HAP-1 (cell line): Measurements from ENCODE around the gene PDZD2.
A peak's percentile ranks its signal among the peaks of the same experiment; 100 is the strongest.

Experiments
- DNase-seq, 2 experiments: peaks; one replicate each; pipeline ENCODE4 v3.0.0-alpha.2; 2016 to 2020; ENCODE audit warnings: low spot score in 2 of 2
- H3K27me3 ChIP-seq: fragments of 250-450 bp; sonication (Bioruptor Pico); 2 replicates; pipeline ENCODE4 v1.5.1; 2020; ENCODE audit warnings: low read depth, mild to moderate bottlenecking, moderate library complexity
- H3K36me3 ChIP-seq: fragments of 250-450 bp; sonication (Bioruptor Pico); replicated peaks from 2 replicates; pipeline ENCODE4 v1.5.1; 2020; ENCODE audit warnings: mild to moderate bottlenecking
- H3K4me1 ChIP-seq: fragments of 250-450 bp; sonication (Bioruptor Pico); 2 replicates; pipeline ENCODE4 v1.5.1; 2020; ENCODE audit warnings: mild to moderate bottlenecking
- H3K4me3 ChIP-seq: fragments of 250-450 bp; sonication (Bioruptor Pico); 2 replicates; pipeline ENCODE4 v1.5.1; 2020; ENCODE audit warnings: mild to moderate bottlenecking, moderate library complexity
- H3K9me3 ChIP-seq: fragments of 250-450 bp; sonication (Bioruptor Pico); 2 replicates; pipeline ENCODE4 v1.5.1; 2020; ENCODE audit warnings: mild to moderate bottlenecking, moderate library complexity
- in situ Hi-C: fragments of 300-500 bp; cut with MboI; formaldehyde crosslinking; loops from 3 replicates; pipeline ENCODE4 v1.14.3; 2020; ENCODE audit warnings: low sequenced_read_pairs, inconsistent platforms, mixed read lengths

The PDZD2 gene

DNA sequence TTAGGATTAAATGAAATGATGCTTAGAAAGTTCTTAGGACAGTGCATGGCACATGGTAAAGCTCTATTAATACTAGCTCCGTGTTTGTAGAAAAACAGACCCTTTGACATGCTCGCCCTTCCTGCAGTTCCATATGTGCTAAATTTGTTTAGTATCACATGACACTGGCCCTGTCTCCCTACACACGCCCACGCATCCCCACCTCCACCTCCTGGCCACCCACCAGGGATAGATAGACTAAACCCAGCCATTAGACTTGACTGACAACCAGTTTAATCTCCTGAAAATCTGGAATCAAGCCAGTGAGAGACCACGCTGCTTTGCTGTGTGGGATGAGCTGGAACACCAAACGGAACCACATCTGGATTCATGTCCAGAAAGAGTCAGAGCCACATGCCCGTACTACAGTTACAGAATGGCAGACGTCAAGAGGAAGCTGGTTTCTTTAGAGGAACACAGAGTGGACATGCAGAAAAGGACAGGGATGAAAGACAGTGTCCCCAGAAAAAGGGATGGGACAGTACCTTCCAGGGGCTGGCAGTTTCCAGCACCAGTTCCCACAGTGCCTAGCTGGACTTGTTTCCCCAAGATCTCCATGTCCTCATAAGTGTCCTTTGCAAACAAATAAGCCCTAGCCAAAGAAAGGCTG is 186.1 kb downstream of the PDZD2 start:
- Histone ChIP-seq H3K4me3 (no peak overlapping the region), H3K36me3 (no peaks in the 10 kb centered on the region), H3K4me1 (peaks cover 4% of the 10 kb centered on the region; the same call in 1 of the 2 replicates), H3K27me3 (no peaks in the 10 kb centered on the region), H3K9me3 (peaks cover 3% of the 10 kb centered on the region; the same call in 1 of the 2 replicates)
- in situ Hi-C loops: loop anchor here (5.0 kb wide), 1 partner anchor 257 kb away; no protein-coding TSS in a partner anchor
- DNase-seq: no peak

DNA sequence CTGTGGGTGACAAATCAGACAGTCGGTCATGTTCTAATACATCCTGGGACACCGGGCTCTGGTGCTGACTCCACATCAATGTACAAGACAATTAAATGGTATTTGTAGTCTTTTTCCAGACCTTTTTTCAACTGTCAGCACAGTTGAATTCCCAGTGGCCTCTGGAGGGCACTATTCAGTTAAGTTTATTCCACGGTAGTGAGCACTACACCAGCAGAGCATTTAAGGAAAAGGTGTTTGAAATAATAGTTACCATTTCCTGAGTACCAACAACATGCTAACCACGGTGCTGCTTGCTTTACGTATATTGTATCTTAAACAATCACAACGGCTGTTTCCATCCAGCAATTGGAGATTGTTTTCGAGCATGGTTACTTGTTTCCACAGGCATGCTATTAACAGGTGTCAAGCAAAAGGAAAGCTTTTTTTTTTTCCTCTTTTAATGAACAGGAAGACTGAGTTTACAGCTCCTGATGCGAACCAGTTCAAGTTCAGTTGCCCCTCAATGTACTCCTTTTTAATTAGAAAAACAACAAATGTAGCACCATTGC is 186.7 kb downstream of the PDZD2 start:
- H3K4me3 ChIP-seq: no peak overlapping the region
- in situ Hi-C loops: no loop called here
- peaks cover 3% of the 10 kb centered on the region for H3K9me3 ChIP-seq
- no peaks in the 10 kb centered on the region; the same call in 1 of the 2 replicates for H3K4me1 ChIP-seq
- no peaks in the 10 kb centered on the region for H3K27me3 ChIP-seq
- H3K36me3 ChIP-seq: no peaks in the 10 kb centered on the region
- peak; percentile 71 to 78 for DNase-seq

DNA sequence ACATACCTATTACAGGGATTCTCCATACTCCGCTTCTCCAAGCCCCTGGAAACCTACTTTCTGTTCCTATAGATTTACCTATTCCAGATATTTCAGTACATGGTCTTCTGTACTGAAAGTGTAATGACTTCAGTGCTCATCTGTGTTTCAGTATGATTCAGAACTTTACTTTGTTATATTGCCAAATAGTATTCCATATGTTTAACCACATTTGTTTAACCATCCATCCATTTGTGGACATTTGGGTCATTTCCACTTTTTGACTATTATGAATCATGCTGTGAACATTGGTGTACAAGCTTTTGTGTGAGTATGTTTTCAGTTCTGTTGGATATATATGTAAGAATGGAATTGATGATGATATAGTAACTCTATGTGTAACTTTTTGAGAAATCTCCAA is 188.9 kb downstream of the PDZD2 start:
- Histone ChIP-seq H3K36me3 (no peaks in the 10 kb centered on the region), H3K27me3 (no peaks in the 10 kb centered on the region), H3K9me3 (peaks cover 3% of the 10 kb centered on the region), H3K4me3 (no peak overlapping the region), H3K4me1 (no peaks in the 10 kb centered on the region)
- DNase-seq: no peak
- in situ Hi-C loops: no loop called here

DNA sequence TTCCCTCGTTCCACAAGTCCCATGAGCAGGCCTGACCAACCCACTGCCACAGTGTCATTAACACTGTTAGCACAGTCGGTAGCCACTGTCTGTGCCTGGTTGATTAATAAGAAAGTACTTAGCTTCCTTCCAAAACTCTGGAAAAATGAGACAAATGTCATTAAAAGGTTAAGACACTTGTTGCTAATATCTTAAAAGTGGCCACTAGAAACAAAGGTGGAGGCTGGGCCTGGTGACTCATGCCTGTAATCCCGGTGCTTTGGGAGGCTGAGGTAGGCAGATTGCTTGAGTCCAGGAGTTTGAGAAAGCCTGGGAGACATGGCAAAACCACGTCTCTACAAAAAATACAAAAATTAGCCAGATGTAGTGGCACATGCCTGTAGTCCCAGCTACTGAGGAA is 194.0 kb downstream of the PDZD2 start:
- in situ Hi-C loops: no loop called here

DNA sequence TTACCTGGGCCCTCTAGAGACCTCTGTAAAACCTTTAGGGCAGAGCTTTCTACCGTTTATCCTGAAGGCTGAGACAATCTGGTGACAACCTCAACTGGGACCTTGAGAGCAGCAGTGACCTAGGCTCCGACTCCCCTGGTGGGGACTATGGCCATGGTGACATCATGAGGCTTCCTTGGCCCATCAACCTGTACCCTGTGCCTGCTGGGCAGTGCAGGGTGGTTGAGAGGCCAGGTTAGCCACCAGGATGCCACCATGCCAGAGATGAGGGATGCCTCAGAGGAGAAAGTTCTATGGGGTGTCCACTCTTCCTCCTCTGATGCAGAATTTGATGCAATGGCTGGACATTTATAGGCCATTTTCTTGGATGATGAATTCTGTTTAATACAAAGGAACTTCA is 194.8 kb downstream of the PDZD2 start:
- peaks cover 1% of the 10 kb centered on the region for H3K9me3 ChIP-seq
- in situ Hi-C loops: no loop called here
- H3K27me3 ChIP-seq: no peaks in the 10 kb centered on the region
- no peak for DNase-seq
- no peak overlapping the region for H3K4me3 ChIP-seq
- H3K4me1 ChIP-seq: no peaks in the 10 kb centered on the region; the same call in 1 of the 2 replicates
- no peaks in the 10 kb centered on the region for H3K36me3 ChIP-seq

More for the DNA sequence above, 194.0 kb downstream of the PDZD2 start:
- peaks cover 3% of the 10 kb centered on the region for H3K9me3 ChIP-seq
- no peaks in the 10 kb centered on the region for H3K36me3 ChIP-seq
- no peak for DNase-seq
- H3K4me1 ChIP-seq: no peaks in the 10 kb centered on the region
- H3K27me3 ChIP-seq: no peaks in the 10 kb centered on the region
- H3K4me3 ChIP-seq: no peak overlapping the region

DNA sequence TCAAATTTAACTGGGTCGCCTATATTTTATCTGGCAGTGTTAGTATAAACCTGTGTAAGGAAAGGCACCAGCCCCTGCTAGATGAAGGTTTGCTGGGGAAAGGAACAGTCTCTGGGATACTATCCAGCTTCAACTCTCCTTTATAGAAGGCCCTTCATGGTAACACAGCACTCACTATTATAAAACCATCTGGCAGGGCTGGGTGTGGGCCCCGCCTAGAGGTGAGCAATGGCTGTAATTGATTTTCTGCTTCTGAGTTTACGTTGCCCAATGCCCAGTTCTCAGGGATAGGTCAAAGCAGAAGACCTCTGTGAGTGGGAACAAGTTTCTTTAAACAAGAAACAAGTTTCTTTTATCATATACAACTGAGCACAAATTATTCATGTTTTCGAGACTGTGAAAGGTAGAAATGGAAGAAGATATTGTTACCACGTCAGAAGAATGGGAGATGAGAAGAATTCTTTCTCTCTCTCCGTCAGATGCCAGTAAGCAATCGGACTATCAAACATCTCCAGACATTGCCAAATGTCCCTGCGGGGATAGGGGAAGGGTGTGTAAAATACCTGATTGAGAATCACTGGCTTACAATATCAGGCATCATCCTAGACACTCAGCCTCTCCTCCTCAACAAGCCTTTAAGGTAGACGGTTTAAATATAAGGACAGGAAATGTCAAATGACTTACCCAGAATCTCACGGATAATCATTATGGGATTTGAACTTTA is 205.9 kb downstream of the PDZD2 start:
- DNase-seq: no peak
- H3K9me3 ChIP-seq: 0 out of 2 replicates have a peak, but pooled peaks cover 1% of the 10 kb centered on the region
- H3K36me3 ChIP-seq: no peaks in the 10 kb centered on the region
- in situ Hi-C loops: no loop called here
- H3K27me3 ChIP-seq: no peaks in the 10 kb centered on the region
- H3K4me3 ChIP-seq: no peak overlapping the region
- H3K4me1 ChIP-seq: no peaks in the 10 kb centered on the region; the same call in 1 of the 2 replicates

DNA sequence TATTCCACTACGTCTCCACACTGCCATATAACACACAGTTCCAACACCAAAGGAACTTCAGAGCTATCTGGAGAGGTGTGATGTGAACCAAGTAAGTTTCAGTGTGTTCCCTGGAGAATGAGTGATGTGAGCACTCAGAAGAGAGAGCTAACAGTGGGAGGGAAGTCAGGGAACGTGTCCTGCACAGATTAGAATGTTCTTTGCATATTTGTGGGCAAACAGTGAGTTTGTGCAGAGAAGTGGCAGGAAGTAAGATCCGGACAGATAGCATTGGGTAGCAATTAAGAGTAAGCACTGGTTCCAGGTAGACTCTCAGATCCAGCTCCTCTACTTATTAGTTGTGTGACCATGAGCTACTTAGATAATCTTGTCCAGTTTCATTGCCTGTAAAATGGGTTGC is 206.4 kb downstream of the PDZD2 start:
- no peaks in the 10 kb centered on the region for H3K27me3 ChIP-seq
- in situ Hi-C loops: no loop called here

DNA sequence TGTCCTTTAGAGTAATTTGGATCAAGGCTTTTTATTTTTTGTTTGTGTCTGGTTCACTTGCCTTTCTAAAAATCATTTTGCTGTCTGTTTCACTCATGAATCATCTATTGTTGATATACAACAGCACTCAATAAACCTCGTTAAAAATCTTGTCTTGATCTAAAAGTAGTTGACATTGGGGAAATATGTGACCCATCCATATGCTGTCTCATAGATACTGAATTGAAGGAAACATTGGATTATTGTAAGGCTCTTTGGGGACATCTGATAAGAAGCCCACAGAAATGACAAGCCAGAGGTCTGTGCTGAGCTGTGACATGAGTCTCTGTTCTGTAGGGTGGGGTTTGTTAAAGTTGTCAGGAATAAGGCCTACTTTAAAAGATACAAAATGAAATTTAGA is 208.0 kb downstream of the PDZD2 start:
- DNase-seq: no peak
- Histone ChIP-seq H3K4me3 (no peak overlapping the region), H3K9me3 (no peaks in the 10 kb centered on the region), H3K36me3 (no peaks in the 10 kb centered on the region), H3K27me3 (no peaks in the 10 kb centered on the region), H3K4me1 (no peaks in the 10 kb centered on the region; the same call in 1 of the 2 replicates)
- in situ Hi-C loops: no loop called here

More for the DNA sequence above, 206.4 kb downstream of the PDZD2 start:
- no peaks in the 10 kb centered on the region; the same call in 1 of the 2 replicates for H3K4me1 ChIP-seq
- no peaks in the 10 kb centered on the region for H3K9me3 ChIP-seq
- H3K4me3 ChIP-seq: no peak overlapping the region
- no peak for DNase-seq
- H3K36me3 ChIP-seq: no peaks in the 10 kb centered on the region

DNA sequence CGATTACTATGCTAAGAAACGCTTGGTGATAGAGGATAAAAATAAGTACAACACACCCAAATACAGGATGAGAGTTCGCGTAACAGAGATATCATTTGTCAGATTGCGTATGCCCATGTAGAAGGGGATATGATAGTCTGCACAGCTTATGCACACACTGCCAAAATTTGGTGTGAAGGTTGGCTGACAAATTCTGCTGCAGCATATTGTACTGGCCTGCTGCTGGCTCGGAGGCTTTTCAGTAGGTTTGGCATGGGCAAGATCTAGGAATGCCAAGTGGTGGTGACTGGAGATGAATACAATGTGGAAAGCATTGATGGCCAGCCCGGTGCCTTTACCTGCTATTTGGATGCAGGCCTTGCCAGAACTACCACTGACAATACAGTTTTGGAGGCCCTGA is 208.4 kb downstream of the PDZD2 start:
- H3K9me3 ChIP-seq: no peaks in the 10 kb centered on the region
- no peaks in the 10 kb centered on the region for H3K4me1 ChIP-seq
- H3K36me3 ChIP-seq: no peaks in the 10 kb centered on the region
- in situ Hi-C loops: no loop called here
- no peaks in the 10 kb centered on the region for H3K27me3 ChIP-seq
- no peak overlapping the region for H3K4me3 ChIP-seq
- no peak for DNase-seq

DNA sequence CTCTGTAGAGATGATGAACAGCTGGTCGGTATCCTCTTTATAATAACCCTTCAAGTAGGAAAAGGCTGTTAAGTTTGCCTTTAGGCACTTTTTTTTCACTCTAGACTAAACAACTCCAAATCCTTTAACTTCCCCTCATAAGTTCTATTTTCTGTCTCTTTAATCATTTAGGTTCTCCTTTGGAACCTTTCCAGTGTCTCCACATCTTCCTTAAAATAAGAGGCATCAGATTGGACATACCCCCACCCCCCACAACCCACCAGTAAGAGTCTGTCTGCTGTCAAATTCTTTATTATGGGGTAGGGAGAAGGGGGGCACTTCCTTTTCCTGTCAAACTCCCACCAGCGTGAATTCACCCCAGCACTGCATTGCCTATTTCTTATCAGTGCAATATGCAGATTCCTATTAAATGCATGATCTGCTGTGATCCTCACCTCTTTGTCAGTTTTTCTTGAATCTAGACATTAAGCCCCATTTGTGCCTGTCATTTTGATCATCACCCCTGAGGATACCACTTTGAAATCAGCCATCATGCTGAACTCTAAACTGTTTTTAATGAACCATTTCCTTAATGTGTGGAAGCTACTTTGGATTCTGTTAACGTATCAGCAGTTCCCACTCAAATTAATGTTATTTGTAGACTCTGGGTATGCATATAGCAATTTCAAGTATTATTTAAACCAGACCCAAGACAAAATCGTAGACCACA is 212.2 kb downstream of the PDZD2 start:
- H3K4me3 ChIP-seq: no peak overlapping the region
- H3K4me1 ChIP-seq: peaks cover 13% of the 10 kb centered on the region
- H3K27me3 ChIP-seq: no peaks in the 10 kb centered on the region
- H3K9me3 ChIP-seq: no peaks in the 10 kb centered on the region
- in situ Hi-C loops: no loop called here
- DNase-seq: no peak
- H3K36me3 ChIP-seq: no peaks in the 10 kb centered on the region

DNA sequence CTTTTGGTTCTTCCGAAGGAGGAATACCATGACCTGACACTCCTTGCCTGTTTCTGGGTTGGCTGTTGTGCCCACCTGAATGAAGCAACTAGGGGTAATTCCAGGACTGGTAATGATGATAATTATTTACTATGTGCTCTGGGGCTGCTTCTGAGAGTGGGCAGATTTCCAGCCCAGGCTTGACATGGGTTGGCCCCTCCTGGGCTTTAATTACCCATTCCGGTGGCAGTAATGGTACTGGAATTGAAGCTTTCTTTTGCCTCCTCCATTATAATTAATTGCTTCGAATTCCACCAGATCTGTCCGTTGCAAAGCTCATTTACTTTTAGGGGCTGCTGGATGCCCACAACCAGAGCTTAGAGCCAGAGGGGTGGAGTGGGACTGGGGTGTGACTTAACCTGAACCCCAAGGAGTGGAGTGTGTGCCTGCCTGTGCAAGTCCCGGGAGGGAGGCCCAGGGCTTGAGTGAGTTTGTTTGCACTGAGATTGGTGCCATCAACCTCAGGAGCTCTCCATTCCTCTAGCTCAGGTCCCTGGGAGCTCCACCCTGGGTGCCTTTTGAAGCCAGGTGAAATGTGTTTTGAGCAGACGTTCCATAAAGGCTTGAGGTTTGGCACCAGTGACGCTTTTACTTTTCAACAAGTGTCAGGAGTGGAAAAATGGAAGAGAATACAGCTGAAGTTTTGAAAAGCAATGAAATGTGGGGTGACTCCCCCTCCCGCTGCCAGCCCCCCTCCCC is 214.6 kb downstream of the PDZD2 start:
- in situ Hi-C loops: no loop called here
- Histone ChIP-seq H3K27me3 (no peaks in the 10 kb centered on the region), H3K4me1 (peaks cover 13% of the 10 kb centered on the region), H3K9me3 (no peaks in the 10 kb centered on the region), H3K4me3 (no peak overlapping the region), H3K36me3 (no peaks in the 10 kb centered on the region)
- DNase-seq: no peak

DNA sequence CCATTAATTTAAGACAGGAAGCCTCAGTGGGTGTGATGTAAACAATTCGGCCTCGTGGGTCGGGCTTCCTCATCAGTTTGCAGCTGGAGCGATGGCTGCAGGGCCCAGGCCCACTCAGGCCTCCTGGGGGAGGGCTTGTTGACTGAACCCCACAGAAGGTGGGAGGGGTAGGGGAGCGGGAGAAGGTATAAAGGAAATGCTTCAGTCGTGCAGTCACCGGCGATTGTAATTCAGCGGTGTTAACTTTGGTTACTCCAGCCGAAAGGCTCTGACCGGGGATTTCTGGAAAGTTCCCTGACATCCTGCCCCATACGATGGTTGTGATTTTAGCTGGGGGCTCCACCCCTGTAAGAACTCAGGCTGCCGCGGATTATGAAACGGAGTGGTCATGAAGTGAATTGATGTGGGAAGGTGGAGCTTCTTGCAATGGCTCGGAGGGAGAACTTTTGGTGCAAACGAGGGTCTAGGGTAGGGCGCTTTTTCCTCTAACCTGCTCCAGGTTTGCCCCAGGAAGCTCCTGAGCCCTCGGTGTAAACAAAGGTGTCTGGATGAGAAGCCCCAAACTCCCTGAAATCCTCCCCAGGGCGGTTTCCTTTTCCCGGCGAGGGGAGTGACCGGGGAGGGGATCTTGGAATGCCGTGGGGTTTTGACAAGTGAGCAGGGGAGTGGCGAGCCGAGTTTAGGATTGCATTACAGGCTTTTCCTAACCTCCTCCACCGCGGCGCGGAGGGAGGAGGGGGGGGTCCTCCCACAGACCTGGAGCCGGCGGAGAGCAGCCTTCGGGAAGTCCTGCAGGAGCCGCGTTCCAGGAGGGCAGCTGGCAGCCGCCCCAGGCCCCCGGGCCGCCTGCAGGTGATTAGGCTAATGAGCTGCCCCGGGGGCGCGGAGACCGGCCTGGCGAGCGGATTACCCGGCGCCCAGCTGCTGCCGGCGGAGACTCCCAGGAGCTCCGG is 215.5 kb downstream of the PDZD2 start:
- no peaks in the 10 kb centered on the region for H3K36me3 ChIP-seq
- peaks cover under 1% of the 10 kb centered on the region; the same call in 1 of the 2 replicates for H3K9me3 ChIP-seq
- peak; percentile 59 to 82 for DNase-seq
- in situ Hi-C loops: no loop called here
- no peaks in the 10 kb centered on the region for H3K27me3 ChIP-seq
- peak overlapping the region; percentile 49 for H3K4me3 ChIP-seq
- H3K4me1 ChIP-seq: peaks cover 13% of the 10 kb centered on the region
